HG03135 (cell line): Measurements from ENCODE around the gene DNAJC18.
"Not testable (repeated sequence)": the region's sequence is repeated elsewhere in the genome, so short reads cannot be mapped to it uniquely, and the experiment has no call there.

ENCODE experiments used
- ATAC-seq: cut with Tn5 transposase; IDR thresholded peaks from one replicate; pipeline ENCODE4 v1.9.1; 2021; ENCODE audit warnings: mild to moderate bottlenecking, moderate library complexity; ENCODE audit not compliant: unreplicated experiment

The DNAJC18 gene

DNA sequence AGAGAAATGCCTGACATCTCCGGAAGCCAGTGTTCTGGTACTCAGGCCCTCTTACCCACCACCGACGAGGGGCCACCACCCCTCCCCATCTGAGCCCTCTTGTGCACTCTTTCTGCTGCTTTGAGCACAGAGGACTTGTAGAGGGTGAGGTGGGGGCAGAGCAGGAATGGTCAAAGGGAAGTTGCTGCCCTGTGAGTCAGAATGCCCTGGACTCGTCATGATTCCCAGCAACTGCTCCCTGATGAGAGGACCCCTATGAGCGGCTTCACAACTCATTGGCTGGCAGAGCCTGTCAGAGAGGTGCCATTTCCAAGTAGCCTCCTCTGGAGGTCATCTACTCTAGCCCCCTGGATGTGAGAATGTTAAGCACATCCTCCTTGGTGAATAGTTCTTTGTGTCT lies 22.4 kb upstream of the DNAJC18 start:
- ATAC-seq, result no peak

DNA sequence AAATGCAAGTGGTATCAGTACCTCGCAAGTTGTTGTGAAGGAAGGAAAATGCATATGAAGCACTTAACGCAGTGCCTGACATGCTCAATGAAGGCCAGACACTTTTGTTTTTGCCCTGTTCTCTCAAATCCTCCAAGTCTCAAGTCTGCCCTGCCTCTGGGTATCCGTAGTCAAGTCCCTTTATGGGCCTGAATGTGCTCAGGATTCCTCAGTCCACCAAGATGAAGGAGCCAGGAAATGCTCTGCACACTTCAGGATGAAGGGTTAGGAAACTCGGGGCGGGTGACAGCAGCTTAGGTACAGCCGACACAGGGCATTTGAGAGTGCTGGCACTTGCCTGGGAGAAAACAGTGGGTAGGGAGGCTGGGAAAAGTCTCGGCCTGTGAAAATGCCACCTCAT lies 21.9 kb upstream of the DNAJC18 start:
- no peak for ATAC-seq

DNA sequence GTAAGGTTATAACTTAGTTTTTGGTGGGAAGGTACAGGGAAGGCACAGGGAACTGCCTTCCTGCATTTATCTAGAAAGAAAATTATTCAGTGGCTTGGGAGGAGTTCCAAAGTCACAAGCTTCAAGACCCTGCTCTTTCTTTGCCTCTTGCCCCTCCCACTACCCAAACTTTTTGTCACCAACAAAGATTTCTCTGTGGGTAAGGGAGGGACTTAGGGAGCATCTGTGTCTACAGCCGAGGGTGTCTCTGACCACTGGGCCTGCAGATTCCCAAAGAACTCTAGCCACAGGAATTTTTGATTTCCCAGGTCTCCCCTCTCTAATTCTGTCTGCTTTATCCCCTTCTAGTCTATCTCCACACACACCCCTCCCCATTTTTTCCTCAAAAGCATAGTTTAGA lies 21.1 kb upstream of the DNAJC18 start:
- ATAC-seq, result no peak

DNA sequence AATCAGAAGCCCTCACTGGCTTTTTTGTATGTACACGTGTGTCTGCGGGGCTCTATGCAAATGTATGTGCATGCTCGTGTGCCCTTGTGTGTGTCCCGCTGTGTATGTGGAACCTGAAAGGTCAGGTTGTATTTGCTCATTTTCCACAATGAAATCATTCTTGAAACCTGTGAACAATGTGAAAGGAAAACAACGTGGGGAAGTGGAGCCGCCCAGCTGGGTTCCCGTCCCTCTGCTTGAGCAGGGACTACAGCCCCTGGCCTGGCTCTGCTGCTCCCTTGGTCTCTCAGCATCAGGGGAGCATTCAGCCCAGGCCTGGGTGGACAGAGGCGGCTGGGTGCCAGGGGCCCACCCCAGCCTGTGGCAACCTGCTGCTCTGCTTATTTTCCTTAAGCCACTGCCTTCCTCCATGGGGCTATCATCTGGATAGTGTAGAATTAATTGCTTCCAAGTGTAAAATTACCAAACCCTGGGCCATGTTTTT lies 20.2 kb upstream of the DNAJC18 start:
- no peak for ATAC-seq

DNA sequence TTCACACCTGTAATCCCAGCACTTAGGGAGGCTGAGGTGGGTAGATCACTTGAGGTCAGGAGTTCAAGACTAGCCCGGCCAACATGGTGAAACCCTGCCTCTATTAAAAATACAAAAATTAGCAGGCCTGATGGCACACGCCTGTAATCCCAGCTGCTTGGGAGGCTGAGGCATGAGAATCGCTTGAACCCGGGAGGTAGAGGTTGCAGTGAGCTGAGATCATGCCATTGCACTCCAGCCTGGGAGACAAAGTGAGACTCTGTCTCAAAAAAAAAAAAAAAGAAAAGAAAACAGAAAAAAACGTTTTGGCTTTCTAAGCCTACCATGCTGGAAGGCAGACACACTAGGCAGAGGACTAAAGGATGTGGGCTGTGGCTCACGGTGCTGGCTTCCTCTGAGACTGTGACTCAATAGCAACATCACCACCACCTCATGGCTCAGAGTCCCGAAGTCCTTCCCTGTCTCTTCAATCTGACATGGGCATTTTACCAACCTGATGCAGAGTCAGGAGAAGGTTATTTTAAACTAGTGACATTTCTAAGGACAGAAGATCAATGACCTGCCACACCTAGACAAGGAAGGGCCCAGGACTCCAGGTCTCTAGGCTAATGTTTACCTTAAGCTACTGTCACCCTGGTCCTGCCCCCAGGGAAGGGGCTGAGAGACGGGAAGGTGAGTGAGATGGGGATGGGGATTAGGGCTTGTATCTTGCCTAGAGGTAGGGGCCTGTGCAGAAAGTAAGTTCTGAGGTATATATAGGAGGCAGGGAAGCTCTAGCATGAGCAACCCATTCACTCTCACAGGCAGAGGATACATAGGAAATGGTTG lies 19.5 kb upstream of the DNAJC18 start:
- ATAC-seq, result peak; percentile 67

DNA sequence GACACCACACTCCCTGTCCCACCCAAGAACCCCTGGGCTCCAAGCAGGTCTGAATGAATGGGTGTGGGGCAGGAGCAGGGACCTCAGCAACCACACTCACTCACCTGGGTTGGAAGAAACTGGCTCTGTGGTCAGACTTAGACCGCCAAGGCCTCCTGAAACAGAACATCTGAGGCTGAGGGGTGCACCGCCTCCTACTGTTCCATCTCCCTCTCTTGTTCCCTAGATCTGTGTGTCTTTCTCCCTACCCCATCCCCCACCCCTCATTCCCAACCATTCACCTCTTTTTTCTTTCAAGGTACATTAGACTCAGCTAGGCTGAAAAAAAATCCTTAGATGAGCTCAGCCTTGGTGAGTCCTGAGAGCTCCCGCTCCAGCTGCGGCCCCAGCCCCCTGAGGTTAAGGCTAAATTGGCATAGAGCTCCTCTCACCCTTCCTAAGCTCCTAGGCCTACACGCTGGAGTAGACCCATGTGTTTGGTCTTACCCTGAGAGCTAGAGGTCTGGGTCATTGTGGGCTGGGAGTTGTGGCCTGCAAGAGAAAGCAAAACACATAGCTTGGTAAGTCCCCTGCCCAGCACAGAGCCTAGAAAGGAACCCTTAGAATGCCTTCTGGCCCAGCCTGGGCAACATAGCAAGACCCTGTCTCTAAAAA lies 18.5 kb upstream of the DNAJC18 start:
- ATAC-seq, result no peak

DNA sequence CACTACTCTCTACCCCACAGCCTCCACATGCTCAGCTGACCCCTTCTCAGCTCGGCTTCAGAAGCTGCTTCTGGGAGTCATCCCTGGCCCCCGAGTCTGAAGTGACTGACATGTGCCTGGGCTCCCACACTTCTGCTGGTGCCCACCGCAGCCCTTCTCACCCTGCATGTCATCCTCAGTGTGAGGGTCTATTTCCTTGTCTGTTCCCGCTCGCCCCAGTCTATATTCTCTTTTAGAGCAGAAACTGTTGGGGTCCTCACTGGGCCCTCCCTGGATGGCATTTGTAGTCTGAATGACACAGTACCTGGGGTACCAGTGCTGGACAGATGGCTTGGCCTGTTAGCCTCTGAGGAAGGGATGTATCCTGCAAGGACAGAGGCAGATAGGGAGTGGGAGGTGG lies 17.9 kb upstream of the DNAJC18 start:
- ATAC-seq, result no peak

DNA sequence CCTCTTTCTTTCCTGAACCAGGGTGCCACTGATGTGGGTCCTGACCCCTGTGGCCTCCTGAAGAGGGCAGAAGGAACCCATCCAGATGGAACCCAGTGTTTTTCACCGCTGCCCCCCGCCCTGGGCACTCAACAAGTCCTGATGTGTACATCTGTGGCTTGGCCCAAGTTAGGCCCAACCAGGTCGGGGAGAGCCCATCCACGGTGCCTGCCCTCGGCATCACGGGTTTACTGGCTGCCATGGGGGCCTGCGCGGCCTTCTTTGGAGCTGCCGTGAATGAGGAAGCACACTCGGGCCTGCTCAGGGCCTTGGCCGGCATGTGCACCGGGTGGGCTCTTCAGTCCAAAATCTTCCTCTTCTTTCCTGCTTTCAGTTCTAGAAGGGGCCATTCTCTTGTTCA lies 17.5 kb upstream of the DNAJC18 start:
- no peak for ATAC-seq

DNA sequence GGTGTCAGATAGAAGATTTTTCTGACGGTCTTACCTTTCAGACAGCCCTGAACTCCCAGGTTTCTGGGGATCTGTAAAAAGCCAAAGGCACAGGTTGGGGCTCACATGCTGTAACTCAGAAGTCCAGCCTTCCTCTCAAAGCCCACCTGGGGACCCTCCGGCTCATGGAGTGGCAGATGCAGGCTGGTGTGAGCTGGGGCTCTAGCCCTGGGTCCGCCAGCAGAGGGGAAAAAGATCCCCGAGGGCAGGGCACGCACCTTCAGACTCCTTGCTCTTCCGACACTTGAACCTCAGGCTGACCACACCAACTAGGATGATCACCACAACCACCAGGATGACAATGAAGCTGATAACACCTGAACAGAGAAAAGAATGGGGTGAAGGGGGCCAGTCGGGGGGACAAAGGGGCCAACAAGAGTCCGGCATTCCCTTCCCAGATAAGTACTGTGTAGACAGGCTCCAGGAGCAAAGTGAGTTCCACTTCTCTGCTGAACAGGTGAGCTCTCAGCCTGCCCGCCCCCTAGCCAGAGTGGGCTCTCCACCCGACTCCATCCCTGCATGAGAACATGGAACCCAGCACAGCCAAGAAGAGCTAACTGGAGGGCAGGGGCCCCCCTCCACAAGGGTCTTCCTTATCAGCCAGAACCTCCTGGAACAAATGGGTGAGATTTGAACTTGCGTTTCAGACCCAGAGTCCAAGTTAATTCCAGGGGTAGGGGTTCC lies 15.4 kb upstream of the DNAJC18 start:
- ATAC-seq, result no peak

DNA sequence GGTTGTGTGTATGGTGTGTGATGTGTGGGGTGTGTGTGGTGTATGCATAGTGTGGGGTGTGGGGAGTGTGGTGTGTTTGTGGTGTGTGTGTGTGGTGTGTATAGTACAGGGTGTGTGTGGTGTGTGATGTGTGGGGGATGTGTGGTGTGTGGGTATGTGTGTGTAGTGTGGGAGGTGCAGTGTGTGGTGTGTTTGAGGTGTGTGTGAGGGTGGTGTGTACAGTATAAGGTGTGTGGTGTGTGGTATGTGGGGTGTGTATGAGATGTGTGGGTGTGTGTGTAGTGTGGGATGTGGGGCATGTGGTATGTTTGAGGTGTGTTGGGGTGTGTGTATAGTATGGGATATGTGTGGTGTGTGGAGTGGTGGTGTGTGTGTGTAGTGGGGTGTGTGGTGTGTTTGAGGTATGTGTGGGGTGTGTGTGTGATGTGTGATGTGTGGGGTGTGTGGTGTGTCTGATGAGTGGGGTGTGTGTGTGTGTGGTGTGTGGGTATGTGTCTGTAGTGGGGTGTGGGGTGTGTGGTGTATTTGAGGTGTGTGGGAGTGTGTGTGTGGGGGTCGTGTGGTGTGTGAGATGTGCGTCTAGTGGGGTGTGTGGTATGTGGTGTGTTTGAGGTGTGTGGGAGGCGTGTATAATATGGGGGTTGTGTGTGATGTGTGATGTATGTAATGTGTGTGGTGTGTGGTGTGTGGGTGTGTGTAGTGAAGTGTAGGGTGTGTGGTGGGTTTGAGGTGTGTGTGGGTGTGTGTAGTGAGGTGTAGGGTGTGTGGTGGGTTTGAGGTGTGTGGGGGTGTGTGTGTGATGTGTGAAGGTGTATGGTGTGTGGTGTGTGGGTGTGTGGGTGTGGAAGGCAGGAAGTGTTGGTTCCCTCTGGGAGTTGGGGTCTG lies 14.6 kb upstream of the DNAJC18 start:
- no peak for ATAC-seq

DNA sequence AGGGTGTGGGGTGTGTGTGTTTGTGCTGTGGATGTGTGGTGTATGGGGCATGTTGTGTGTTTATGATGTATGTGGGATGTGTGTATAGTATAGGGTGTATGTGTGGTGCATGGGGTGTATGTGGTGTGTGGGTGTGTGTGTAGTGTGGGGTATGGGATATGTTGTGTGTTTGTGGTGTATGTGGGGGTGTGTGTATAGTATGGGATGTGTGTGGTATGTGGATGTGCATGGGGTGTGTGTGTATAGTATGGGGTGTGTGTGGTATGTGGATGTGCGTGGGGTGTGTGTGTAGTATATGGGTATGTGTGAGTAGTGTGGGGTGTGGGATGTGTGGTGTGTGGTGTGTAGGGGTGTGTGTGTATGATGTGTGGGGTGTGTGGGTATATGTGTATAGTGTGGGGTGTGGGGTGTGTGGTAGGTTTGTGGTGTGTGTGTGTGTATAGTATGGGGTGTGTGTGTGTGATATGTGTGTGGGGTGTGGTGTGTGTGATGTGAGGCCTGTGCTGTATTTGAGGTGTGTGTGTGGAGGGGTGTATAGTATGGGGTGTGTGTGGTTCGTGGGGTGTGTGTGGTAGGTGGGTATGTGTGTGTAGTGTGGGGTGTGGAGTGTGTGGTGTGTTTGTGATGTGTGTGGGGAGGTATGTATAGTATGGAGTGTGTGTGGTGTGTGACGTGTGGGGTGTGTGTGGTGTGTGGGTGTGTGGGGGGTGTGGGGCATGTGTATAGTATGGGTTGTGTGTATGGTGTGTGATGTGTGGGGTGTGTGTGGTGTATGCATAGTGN lies 12.7 kb upstream of the DNAJC18 start:
- ATAC-seq, result no peak

DNA sequence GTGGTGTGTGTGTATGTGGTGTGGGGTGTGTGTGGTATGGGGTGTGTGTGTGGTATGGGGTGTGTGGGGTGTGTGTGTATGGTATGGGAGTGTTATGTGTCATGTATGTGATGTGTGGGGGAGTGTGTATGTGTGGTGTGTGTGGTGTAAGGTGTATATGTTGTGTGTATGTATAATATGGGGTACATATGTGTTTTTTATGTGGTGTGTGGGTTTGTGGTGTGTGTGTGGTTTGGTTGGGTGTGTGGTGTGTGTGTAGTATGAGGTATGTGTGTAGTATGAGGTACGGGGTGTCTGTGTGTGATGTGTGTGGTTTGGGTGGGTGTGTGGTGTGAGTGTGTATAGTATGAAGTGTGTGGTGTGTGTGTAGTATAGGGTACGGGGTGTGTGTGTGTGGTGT lies 11.9 kb upstream of the DNAJC18 start:
- ATAC-seq, result no peak

DNA sequence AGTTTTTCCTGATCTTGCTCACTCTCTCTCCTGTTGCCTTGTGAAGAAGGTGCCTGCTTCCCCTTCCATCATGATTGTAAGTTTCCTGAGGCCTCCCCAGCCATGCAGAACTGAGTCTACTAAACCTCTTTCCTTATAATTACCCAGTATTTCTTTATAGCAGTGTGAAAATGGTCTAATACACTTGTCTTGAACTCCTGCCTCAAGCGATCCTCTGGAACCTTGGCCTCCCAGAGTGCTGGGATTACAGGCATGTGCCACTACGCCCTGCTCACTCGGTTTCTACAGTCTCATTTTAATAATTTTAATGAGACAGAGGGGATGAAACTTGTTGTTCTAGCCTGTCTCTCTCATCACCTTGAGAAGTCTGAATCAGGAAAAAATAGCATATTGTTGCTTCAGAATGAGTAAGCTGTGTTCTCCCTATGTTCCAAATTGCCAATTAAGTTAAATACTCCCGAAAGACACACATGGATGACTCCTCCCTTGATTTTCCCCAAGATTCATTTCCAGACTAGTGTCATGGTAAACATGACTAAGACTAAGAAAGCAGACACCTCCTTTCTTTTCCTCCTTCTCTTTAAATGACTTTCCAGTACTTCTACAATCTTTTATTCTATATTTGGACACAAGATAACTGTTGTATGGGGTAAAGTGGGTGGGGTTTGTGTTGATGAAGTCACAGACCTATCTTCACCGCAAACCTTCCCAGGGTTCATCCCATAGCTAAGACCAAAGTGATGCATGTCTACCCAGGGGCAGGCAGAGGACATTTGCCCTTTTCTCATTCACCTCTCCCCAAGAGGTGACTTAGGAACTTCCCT lies 7.8 kb upstream of the DNAJC18 start:
- ATAC-seq, result peak; percentile 56

DNA sequence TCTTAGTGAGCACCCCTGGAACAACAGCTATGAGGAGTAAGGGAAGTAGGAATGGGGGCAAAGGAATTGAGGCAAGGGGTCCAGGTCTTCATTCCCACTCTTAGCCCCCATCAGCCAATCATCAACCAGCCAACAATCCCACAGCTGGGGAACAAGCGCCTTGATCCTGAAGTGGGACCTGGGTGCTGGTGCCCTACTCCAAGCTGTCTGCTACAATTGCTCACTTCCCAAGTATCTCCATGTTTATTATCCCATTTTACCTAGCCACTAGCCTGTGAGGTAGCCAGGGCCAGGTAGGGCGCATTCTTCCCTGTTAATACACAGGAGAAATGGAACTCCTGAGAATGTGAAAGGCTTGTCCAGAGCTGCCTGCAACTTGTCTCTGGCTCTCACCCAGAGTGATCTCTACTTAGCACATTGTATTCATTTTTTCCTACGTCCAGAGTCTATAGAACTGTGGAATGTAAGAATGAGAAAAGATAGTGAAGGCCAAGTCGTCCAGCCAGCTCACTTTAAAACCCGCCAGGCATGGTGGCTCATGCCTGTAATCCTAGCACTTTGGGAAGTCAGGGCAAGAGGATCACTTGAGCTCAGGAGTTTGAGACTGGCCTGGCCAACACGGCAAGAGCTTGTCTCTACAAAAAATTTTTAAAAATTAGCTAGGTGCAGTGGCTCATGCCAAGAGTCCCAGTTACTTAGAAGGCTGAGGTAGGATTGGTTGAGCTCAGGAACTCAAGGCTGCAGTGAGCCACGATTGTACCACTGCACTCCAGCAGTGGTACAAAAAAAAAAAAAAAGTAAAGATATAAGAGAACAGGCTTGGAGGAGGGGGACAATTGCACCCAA lies 6.2 kb upstream of the DNAJC18 start:
- ATAC-seq, result no peak

DNA sequence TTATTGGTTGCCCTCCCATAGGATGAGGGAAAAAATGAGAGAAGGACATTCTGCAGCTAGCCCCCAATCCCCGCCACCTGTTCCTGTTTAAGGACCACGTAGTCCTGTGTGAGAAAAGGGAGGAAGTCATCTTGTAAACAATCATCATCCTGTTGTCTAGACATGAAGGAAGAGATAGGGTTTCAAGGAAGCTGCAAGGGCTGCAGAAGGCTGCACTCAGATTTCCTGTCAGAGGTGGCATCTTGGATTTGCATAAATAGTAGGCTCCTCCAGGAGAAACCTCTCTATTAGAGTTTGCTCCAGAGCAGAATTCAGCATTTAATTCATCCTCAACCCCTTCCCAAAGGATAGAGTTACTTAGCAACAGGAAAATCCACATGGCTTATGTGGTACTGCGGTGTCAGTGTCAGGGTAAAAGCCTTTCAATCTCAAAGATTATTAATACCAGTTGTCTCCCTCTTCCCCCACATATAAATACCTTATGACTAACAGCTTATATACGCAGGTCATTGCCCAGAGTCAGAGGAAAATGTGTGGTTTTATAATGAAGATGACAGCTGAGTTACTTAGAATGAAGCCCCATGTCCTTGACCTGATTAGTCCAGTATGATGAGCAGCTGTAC lies 4.6 kb upstream of the DNAJC18 start:
- ATAC-seq, result no peak

DNA sequence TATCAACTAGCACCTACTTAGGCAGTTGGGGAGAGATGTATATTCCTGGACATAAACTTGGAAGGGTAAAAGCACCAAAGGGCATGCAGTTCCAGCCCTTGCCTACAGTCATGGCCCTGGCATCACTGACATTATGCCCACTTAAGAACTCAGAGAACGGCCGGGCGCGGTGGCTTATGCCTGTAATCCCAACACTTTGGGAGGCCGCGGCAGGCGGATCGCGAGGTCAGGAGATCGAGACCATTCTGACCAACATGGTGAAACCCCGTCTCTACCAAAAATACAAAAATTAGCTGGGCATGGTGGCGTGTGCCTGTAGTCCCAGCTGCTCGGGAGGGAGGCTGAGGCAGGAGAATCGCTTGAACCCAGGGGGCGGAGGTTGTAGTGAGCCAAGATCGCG lies 1.1 kb upstream of the DNAJC18 start:
- ATAC-seq, result not testable (repeated sequence)

DNA sequence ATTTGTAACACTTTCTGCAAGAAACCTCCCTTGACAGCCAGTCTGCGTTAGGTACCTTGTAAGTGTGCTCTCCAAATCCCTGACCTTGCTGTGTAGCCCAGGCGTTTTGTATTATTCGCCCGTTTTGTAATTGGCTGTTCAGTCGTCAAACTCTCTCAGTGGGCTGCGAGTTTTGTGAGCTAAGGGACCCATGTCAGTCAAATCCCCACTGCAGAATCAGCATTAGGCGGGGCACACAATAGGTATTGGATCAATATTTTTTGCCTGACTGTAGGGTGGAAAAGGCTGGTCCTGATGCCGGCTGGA lies 665 bp downstream of the DNAJC18 start:
- no peak for ATAC-seq

DNA sequence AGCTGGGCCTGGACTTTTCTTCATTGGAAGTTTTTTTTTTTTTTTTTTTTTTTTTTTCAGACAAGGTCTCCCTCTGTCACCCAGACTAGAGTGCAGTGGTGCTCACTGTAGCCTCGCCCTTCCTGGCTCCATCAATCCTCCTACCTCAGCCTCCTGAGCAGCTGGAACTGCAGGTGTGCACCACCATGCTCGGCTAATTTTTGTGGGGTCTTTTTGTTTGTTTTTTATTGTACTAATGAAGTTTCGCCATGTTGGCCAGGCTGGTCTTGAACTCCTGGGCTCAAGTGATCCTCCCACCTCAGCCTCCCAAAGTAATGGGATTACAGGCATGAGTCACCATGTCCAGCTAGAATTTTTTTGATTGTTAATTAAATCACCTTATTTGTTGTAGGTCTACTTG lies 3.6 kb downstream of the DNAJC18 start:
- ATAC-seq, result no peak
